HG02610 (cell line): ENCODE results near the gene HSPG2.

Experiments
- ATAC-seq: cut with Tn5 transposase; IDR thresholded peaks from one replicate; pipeline ENCODE4 v1.9.1; 2021; ENCODE audit warnings: mild to moderate bottlenecking, moderate library complexity; ENCODE audit not compliant: unreplicated experiment

The HSPG2 gene

DNA sequence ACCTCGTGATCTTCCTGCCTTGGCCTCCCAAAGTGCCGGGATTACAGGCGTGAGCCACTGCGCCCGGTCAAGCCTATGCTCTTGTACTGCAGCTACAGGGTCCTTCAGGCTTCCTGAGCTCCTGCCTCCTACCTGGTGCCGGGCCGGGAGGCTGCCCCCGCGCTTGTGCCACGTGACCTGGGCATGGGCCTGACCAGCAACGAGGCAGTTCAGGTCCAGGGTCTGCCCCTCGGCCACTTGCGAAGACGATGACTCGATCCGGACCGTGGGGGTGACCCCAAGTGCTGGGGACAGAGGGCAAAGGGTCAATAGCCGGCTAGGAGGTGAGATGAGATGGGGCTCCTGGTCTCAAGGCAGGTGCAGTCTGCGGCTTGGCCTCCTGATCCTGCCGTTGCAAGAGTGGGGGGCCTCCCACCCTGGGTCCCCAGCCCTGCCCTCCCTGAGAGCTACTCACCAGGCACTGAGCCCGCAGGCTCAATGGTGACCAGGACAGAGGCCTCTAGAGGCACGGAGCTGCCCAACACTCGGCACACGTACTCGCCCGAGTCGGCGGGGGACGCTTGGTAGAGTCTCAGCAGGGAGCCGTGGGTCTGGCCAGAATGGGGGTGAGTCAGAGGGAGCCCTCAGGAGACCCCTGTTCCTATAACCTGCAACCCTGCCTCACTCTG, 87.1 kb downstream of the HSPG2 start:
- no peak for ATAC-seq

DNA sequence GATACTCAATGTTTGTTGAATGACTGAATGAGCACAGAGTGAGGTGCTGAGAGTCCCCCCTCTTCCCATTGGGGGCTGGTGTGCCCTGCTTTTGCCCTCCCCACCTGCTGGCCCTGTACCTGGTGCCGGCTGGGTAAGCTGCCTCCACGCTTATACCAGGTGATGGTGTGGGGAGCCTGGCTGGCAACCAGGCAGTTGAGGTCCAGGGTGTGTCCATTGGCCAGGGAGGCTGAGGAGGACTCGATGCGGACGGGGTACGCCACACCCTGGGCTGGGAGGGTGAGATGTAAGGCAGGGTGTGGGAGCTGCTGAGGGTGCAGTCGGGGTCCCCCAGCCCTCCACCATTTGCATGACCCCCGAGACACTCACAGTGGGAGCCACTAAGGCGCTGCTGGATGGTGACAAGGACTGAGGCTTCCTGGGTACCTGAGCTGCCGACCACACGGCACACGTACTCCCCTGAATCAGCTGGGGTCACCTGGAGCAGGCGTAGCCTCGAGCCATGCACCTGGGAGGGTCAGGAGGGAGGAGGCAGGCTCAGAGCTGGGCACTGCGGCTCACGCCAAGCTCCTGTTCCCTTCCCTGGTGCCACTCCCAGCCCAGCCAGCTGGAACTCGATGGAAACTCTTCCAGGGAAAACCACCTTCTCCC, 88.5 kb downstream of the HSPG2 start:
- ATAC-seq = no peak

DNA sequence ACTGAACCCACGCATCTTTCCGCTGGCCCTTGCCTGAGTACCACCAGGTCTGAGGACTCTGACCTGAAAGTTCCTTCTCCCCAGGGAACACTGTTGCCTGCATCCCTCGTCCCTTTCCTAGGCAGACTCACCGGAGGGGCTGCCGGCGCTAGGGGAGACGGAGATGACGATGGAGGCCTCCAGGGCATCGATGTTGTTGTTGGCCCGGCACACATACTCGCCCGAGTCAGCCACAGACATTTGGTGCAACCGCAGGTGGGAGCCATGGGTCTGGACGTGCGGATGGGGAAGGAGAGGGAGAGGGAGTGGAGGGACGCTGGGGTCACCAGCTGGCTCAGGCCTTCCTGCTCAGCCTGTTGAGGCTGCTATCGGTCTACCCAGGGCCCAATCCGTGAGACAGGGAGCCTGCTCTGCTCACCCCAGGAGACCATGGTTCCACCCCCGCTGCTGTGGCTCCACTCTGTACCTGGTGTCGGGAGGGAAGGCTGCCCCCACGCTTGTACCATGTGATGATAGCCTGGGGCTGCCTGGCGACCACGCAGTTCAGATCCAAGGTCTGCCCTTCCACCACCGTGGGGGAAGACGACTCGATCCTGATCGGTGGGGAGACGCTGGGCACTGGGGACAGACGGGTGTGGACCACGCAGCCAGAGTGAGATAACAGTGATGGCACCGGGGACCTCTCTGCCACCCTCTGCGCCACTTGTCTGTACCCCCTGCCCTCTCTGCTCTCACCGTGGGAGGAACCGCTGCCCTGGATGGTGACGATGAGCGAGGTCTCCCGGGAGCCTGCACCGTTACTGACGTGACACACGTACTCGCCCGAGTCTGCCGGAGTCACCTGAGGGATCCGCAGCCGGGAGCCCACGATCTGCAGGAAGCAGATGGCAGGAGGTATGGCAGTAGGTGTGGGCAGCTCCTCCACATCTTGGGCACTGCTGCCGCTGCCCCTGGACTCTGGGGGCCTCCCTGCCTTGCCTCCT, 89.6 kb downstream of the HSPG2 start:
- no peak for ATAC-seq

DNA sequence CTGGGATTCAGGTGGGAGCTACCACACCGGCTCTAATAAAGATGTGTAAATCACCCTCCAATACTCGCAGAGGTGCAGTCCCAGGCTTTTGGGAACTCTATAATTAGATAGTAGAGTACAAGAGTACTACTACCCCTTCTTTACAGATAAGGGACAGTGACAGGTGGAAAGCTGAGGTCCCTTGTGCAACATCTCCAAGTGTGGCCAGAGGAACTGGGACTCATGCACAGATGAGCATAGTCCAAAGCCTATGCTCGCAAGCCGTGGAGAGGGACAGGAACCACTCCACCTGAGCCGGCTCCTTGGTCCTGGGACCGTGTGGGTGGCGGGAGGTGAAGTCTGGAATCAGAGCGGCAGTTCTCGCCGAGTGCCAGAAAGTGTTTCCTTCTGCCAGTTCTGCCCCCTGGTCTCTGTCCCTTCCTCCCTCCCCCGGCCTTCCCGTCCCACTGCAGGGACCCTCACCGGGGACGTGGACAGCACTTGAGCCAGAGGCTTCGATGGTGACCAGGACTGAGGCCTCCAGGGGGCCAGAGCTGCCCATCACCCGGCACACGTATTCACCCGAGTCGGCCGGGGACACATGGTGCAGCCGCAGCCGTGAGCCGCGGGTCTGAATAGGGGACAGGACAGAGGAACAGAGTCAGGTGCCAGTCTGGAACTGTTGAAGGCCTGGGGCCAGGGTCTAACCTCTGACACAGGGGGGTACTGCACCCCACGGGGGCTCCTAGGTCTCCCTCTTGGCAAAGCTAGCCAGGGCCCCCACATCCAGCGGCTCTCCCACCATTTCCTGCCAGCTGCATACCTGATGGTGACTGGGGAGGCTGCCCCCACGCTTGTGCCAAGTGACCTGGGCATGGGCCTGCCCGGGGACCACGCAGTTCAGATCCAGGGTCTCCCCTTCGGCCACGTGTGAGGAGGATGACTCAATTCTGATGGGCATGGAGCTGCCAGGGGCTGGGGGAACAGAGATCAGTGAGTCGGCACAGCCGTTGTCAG, 91.2 kb downstream of the HSPG2 start:
- no peak for ATAC-seq

DNA sequence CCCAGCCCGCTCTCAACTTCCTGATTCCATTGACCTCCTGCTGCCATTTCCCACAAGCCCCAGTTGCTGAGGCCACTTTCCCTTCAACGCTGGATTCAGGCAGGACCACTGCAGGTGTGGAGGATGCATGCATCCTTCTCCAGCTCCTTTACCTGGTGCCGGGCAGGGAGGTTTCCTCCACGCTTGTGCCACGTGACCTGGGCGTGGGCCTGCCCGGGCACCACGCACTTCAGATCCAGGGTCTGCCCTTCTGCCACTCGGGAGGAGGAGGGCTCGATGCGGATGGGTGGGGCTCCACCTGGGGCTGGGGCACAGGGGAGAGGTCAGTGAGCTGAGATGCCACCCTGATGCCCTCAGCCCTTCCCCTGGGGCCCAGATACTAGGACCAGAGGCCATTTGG, 93.1 kb downstream of the HSPG2 start:
- ATAC-seq = no peak

DNA sequence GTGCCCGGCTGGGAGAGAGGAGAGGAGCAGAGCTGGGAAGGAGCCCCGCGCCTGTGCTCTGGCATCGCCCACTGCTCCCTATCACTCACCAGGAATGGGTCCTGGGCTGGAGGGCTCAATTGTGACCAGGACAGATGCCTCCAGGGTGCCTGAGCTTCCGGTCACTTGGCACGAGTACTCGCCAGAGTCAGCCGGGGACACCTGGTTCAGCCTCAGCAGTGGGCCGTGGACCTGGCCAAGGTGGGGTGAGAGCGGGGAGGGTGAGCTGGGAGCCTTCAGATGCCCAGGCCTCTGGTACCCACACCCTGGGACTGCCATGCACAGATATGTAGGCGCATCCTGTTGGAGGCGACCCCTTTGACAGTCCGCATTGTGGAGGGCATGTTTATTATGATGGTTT, 93.9 kb downstream of the HSPG2 start:
- ATAC-seq = no peak

DNA sequence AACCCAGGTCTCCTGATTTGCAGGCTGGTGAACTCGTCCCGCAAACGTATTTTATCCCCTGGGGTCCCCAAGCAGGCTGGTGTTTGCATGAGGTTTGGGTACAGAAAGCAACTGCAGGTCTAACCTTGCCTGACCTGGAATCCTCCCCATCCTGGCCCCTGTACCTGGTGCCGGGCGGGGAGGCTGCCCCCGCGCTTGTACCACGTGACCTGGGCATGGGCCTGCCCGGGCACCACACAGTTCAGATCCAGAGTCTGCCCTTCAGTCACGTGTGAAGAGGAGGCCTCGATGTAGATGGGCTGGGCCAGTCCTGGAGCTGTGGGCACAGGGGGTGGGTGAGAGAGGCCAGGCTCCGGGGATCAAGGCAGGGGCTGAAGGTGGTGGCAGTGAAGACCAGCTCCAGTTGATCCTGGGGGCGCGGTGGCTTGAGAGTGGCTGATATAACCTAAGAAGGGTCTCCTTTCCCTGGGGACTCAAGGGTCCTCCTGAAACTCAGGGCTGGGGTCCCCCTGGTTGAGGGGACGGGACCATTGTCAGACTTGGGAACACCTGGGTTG, 94.4 kb downstream of the HSPG2 start:
- ATAC-seq = no peak

DNA sequence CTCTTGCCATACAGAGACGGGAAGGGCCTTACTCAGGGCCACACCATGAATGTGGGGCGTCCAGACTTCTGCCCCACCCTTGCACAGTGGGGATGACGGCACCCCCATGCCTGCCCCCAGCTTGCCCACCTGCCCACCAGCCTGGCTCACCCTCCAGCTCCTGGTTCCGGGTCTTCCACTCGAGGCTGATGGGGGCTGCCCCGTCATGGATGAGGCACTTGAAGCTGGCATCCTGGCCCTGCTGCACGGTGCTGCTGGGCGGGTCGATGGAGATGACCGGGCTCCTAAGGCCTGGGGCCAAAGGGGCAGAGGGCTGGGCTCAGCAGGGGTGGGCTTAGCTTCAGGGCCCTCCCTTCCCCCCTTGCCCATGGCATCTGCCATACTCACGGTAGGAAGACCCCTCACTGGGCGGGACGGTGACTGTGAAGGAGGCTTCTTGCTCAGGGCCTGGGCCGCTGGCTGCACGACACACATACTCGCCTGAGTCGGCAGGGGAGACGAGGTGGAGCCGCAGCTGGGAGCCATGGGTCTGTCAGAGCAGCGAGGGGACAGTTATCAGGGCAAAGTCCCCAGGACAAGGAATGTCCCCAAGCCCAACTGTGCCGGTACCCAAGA, 95.2 kb downstream of the HSPG2 start:
- no peak for ATAC-seq

DNA sequence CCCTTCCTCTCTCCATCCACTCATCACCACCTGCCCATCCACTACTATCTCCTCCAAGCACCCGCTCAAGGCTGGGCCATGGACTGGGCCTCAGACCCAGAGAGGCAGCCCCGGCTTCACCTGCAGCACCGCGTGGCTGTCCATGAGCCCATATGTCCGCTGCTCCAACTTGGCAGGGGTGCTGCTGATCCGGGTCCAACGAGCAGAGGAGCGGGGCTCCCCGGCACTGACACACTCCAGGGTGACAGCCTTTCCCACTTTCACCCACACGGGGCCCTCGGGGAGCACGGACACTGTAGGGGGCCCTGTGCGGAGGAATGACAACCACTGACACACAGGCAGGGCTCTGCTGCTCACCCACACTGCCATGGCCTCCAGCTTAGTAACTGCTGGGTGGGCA, 96.1 kb downstream of the HSPG2 start:
- ATAC-seq = no peak

DNA sequence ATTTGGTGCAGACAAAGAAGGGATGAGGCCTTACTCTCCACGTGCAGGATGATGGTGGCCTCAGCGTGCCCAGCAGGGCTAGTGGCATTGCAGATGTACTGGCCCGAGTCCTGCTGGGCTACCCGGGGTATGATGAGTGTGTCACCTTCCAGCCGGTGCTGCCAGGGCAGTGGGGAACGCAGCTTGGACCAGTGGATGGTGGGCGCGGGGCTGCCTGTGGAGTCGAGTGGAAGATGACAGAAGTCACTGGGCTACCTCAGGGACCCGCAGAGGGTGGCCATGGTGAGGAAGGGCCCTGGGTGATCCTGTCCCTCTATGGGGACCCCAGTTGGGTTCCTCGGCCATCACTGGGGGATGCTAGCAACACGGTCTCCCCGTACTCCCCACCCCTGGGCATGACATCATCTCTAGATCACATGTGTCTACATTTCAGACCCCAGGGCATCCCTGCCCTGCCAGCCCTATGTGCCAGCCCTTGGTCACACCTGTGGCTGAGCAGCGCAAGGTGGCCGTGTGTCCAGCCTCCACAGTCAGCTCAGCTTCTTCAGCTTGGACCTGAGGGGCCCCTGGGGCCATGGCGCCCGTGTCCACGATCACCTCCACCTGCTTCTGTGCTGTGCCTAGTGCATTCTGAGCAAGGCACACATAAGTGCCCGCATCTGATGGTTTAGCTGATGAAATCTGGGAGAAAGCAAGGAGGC, 97.6 kb downstream of the HSPG2 start:
- no peak for ATAC-seq

DNA sequence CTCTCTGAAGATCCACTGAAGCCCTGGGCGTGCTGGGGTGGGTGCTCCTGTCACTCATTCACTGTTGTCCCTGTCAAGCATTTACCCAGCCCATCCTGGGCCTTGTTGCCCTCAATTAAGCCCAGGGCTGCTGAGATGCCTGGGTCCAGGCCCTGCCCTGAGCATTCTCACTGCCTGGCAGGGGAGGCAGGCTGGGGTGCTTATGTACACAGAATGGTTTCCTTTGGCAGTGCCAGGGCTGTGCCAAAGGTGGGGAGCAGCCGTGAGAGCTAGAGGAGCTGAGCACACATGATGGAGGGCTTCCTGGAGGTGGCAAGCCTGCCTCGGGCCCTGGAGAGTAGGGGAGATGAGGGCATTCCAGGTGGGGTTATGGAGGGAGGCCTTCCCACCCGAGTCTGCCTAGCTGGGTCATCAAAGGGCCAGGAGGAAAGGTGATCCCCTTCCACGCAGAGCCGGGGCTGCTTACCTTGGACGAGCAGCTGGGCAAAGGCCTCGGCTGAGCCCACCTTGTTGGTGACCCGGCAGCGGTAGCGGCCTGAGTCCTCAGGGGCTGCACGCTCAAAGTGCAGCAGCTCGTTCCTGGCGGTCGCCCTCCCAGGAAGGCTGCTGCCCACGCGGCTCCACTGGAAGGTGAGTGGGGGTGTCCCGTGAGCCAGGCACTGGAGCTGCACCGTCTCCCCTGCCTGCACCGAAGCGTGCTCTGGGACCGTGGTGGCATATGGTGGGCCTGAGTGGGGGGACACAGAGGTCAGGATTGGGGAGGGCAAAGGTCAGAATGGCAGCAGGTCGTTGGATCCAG, 98.6 kb downstream of the HSPG2 start:
- no peak for ATAC-seq

DNA sequence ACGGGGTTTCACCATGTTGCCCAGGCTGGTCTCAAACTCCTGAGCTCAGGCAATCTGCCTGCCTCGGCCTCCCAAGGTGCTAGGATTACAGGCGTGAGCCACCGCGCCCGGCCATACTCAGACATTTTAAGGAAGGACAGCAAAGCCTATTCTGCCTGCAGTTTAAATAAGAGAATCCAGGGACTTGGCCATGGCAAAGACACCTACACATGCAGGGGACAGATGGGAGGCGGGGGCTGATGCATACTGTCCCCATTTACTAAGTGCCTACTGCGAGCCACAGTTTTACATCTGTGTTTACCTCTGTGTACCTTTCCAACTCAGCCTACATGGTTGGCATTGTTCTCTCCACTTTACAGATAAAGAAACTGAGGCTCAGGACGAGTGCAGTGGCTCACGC, 99.6 kb downstream of the HSPG2 start:
- ATAC-seq = no peak

DNA sequence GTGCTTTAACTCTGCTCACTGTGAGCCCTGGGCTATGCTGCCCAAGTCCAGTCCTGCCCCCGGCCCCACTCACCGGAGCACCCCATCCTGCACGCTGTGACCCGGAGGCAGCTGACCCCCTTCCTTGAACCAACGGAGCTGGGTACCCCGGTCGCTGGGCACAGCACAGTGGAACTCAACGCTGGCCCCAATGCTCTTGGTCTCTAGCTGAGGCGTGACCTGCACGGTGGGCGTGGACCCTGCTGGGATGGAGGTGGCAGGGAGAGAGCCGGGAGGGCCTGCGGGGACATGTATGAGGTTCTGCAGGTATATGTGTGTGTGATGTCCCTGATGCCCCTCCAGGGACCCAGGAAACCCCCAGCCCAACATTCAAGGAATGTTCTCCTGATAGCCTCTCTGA, 100.4 kb downstream of the HSPG2 start:
- ATAC-seq = no peak

DNA sequence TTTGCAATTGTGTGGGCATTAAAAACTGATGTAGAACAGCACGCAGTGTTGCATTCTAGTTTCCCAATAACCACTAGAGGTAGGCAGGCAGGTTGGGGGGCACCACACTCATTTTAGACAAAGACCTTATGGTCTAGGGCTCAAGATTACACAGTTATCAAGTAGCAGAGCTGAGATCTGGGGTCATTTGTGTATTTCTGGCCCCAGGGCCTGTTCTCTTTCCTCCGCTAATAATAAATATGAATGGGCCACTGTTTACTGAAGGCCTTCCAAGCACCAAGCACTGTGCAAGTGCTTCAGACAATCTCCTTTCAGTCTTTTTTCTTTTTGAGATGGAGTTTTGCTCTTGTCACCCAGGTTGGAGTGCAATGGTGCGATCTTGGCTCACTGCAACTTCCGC, 101.1 kb downstream of the HSPG2 start:
- ATAC-seq = no peak

DNA sequence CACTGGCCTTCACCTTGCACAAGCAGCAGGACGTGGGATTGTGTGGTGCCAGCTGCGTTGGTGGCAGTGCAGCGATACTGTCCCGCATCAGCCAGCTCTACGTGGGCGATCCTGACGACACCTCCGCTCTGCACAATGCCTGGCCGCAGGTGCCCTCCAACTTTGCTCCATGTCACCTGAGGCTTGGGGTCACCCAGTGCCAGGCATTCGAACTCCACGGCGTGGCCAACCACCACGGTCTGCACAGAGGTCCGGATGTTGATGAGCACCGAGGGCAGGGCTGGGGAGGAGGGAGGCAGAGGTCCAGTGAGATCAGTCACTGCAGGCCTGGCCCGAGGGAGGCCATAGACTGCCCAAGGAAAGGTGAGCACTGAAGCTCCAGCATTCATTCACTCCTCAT, 102.4 kb downstream of the HSPG2 start:
- no peak for ATAC-seq

DNA sequence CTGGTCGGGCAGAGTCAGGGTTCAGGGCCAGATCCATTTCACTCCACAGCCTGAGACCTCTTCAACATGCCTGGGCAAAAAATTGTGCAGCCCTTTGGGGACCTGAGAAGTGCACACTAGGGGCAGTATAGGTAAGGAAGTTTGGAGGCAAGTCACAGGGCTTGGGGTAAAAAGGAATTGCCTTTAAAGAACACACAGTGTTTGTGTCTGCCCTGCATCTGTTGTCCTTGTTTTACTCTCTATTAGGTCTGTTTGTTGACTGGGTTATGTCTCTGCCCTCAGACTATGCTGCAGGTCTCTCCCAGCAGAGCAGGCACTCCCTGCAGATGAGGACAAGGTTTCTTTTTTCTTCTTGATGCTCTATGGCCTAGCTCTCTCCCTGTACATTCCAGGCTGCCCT, 103.0 kb downstream of the HSPG2 start:
- ATAC-seq = no peak

DNA sequence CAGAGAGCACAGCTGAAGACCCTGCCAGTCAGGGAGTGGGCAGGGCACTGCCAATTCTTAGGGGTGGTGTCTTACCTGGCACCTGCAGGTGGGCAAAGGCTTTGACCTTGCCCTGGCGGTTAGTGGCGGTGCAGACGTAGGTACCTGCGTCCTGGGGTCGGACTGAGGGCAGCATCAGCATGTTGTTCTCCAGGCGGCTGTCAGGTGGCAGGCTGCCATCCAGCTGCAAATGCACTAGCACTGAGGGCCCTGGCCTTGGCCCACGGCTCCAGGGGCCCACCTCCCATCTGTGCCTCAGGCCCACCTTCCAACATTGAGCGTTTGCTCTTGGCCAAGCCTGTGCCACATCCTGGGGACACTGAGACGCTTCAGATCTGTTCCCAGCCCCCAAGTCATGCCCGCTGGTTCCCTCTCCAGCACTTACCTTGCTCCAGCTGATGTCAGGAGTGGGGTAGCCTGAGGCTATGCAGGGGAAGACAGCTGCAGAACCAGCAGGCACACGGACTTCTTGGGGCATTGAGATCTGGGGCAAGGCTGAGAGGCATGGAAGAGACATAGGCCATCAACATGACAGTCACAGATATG, 103.6 kb downstream of the HSPG2 start:
- ATAC-seq = no peak

DNA sequence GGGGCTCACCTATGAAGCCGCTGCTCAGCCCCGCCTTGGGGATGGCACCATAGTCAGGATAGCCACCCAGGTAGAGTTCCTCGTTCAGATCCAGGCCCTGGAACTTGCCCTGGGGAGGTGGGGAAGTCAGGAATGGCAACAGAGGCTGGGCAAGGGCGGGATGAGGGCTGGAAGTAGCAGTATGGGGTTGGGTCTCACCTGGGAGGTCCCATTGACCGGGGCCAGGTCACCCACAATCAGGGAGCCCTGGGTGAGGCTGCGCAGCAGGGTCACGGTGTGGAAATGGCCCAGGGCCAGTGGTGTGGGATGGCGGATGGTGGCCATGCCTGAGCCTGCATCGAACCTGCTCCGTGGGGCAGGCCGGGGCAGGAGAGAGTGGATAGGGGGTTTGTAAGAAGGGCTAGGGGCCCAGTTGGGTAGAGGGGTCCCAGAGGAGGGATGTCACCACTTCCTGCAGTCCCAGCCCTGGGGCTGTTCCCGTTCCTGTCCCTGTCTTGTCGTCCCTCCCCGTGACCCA, 105.6 kb downstream of the HSPG2 start:
- no peak for ATAC-seq
